Uterus (tissue), 2 donors: ENCODE measurements around the gene BPIFB4.

Source experiments
- POLR2A ChIP-seq, 2 donors: fragments of 450-650 bp; IDR thresholded peaks; one replicate each; pipeline ENCODE4 v1.6.1; 2016; ENCODE audit warnings: antibody characterized with exemption in 2 of 2, mild to moderate bottlenecking in 1 of 2, moderate library complexity in 1 of 2
- TF ChIP-seq, protein P1 (sequence below), 4 experiments: fragments of 200-600 bp in 2 of 4; fragments of 450-650 bp in 2 of 4; sonication (generic) in 2 of 4; IDR thresholded peaks; one replicate each; pipeline ENCODE4 v1.5.1; 2016 to 2019; ENCODE audit warnings: antibody characterized with exemption in 4 of 4, mild to moderate bottlenecking in 2 of 4, moderate library complexity in 1 of 4

DNA sequence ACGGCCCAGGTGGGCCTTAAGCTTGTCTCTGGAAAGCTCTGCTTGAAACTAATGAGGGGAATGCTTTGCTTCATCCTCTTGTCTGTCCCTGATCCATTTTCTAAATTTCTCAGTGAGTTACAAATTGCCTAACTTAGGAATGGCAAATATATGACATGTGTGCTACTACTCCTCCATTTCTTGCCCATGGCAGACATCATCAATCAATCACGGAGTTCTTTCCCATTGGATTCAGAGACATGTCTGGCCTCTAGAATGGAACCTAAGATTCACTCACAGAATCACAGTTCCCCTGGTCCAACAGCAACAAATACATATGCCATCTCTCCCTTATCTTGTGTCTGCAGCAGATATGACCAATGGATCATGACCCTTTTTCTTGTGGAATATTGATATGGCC is 6.6 kb upstream of the BPIFB4 start:
- TF ChIP-seq, protein P1, sequence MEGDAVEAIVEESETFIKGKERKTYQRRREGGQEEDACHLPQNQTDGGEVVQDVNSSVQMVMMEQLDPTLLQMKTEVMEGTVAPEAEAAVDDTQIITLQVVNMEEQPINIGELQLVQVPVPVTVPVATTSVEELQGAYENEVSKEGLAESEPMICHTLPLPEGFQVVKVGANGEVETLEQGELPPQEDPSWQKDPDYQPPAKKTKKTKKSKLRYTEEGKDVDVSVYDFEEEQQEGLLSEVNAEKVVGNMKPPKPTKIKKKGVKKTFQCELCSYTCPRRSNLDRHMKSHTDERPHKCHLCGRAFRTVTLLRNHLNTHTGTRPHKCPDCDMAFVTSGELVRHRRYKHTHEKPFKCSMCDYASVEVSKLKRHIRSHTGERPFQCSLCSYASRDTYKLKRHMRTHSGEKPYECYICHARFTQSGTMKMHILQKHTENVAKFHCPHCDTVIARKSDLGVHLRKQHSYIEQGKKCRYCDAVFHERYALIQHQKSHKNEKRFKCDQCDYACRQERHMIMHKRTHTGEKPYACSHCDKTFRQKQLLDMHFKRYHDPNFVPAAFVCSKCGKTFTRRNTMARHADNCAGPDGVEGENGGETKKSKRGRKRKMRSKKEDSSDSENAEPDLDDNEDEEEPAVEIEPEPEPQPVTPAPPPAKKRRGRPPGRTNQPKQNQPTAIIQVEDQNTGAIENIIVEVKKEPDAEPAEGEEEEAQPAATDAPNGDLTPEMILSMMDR (IDR thresholded peaks at IDR 0.05) = no peak
- TF ChIP-seq POLR2A (IDR thresholded peaks at IDR 0.05) = no peak
